ENCODE measurements around the gene AAMDC.

AAMDC gene

GRCh38 chr11:77793972-77794371 is 27.0 kb upstream of the AAMDC start:
- Histone ChIP-seq H3K4me1 (ENCODE audit: insufficient read depth, low read length) (peaks cover 3% of the 10 kb centered on the region; the same call in 1 of the 2 replicates), H3K4me3 (ENCODE audit: low read length) (no peak overlapping the region), H3K36me3 (ENCODE audit: insufficient read depth, low read depth, low read length) (peaks cover 24% of the 10 kb centered on the region; the same call in 1 of the 2 replicates), H3K27me3 (ENCODE audit: insufficient read depth, low read length) (no peaks in the 10 kb centered on the region), H3K27ac (ENCODE audit: low read length) (no peak overlapping the region), H3K9ac (ENCODE audit: low read depth, low read length) (no peak overlapping the region), H3K9me3 (ENCODE audit: insufficient read depth, low read depth, low read length) (peaks cover 21% of the 10 kb centered on the region)

GRCh38 chr11:77799338-77799737 is 21.6 kb upstream of the AAMDC start:
- Histone ChIP-seq H3K27ac (ENCODE audit: low read length) (no peak overlapping the region), H3K4me1 (ENCODE audit: insufficient read depth, low read length) (no peaks in the 10 kb centered on the region), H3K9ac (ENCODE audit: low read depth, low read length) (no peak overlapping the region), H3K36me3 (ENCODE audit: insufficient read depth, low read depth, low read length) (no peaks in the 10 kb centered on the region; the same call in 1 of the 2 replicates), H3K4me3 (ENCODE audit: low read length) (no peak overlapping the region), H3K27me3 (ENCODE audit: insufficient read depth, low read length) (no peaks in the 10 kb centered on the region), H3K9me3 (ENCODE audit: insufficient read depth, low read depth, low read length) (no peaks in the 10 kb centered on the region)

GRCh38 chr11:77800449-77800848 is 20.5 kb upstream of the AAMDC start:
- Histone ChIP-seq H3K27me3 (ENCODE audit: insufficient read depth, low read length) (no peaks in the 10 kb centered on the region), H3K9ac (ENCODE audit: low read depth, low read length) (no peak overlapping the region), H3K36me3 (ENCODE audit: insufficient read depth, low read depth, low read length) (no peaks in the 10 kb centered on the region; the same call in none of the 2 replicates), H3K9me3 (ENCODE audit: insufficient read depth, low read depth, low read length) (no peaks in the 10 kb centered on the region), H3K4me3 (ENCODE audit: low read length) (no peak overlapping the region), H3K4me1 (ENCODE audit: insufficient read depth, low read length) (no peaks in the 10 kb centered on the region), H3K27ac (ENCODE audit: low read length) (no peak overlapping the region)

DNA sequence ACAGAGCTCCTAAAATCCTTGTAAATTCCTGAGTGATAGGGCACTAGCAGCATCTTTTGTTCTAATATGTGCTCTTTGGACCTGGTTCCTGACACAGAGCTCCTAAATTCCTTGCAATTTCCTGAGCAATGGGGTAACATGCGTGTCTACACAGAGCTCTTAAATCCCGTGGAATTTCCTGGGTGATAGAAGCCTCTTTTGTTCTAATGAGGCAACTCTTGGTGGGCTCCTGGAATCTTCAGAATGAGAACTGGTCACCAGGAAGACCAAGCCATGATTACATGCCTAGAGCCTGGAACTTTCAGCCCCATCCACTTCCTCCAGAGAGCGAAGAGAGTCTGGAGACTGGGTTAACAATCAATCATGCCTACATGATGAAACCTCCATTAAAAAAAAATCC is 19.5 kb upstream of the AAMDC start:
- Histone ChIP-seq H3K4me3 (ENCODE audit: low read length) (no peak overlapping the region), H3K27ac (ENCODE audit: low read length) (no peak overlapping the region), H3K9ac (ENCODE audit: low read depth, low read length) (no peak overlapping the region), H3K36me3 (ENCODE audit: insufficient read depth, low read depth, low read length) (no peaks in the 10 kb centered on the region; the same call in none of the 2 replicates), H3K4me1 (ENCODE audit: insufficient read depth, low read length) (no peaks in the 10 kb centered on the region), H3K9me3 (ENCODE audit: insufficient read depth, low read depth, low read length) (no peaks in the 10 kb centered on the region), H3K27me3 (ENCODE audit: insufficient read depth, low read length) (no peaks in the 10 kb centered on the region)

DNA sequence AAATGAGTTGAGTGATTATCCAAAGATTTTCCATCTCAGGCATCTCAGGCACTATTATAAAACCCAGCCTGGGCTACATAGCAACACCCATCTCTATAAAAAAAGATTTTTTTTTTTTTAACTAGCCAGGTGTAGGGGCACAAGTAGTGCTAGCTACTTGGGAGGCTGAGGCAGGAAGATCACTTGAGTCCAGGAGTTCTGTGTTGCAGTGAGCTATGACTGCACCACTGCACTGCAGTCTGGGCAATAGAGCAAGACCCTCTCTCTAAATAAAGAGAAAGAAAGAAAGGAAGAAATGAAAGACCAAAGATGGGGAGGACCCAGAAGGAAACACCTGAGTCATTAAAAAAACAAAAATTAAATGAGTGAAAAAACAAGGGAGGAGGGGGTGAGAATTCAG is 14.5 kb upstream of the AAMDC start:
- Histone ChIP-seq H3K4me1 (ENCODE audit: insufficient read depth, low read length) (no peaks in the 10 kb centered on the region), H3K36me3 (ENCODE audit: insufficient read depth, low read depth, low read length) (peaks cover 11% of the 10 kb centered on the region), H3K9me3 (ENCODE audit: insufficient read depth, low read depth, low read length) (no peaks in the 10 kb centered on the region), H3K4me3 (ENCODE audit: low read length) (no peak overlapping the region), H3K27ac (ENCODE audit: low read length) (no peak overlapping the region), H3K27me3 (ENCODE audit: insufficient read depth, low read length) (no peaks in the 10 kb centered on the region), H3K9ac (ENCODE audit: low read depth, low read length) (no peak overlapping the region)

- Histone ChIP-seq H3K27me3 (ENCODE audit: insufficient read depth, low read length) (no peaks in the 10 kb centered on the region), H3K9me3 (ENCODE audit: insufficient read depth, low read depth, low read length) (no peaks in the 10 kb centered on the region), H3K36me3 (ENCODE audit: insufficient read depth, low read depth, low read length) (peaks cover 17% of the 10 kb centered on the region), H3K27ac (ENCODE audit: low read length) (no peak overlapping the region), H3K4me1 (ENCODE audit: insufficient read depth, low read length) (no peaks in the 10 kb centered on the region), H3K4me3 (ENCODE audit: low read length) (no peak overlapping the region), H3K9ac (ENCODE audit: low read depth, low read length) (no peak overlapping the region)
These were observed 14.0 kb upstream of the AAMDC start for GRCh38 chr11:77806993-77807392.

GRCh38 chr11:77813256-77813655 is 7.7 kb upstream of the AAMDC start:
- peaks cover 7% of the 10 kb centered on the region for H3K9me3 ChIP-seq (ENCODE audit: insufficient read depth, low read depth, low read length)
- no peak overlapping the region for H3K4me3 ChIP-seq (ENCODE audit: low read length)
- peaks cover 4% of the 10 kb centered on the region; the same call in 1 of the 2 replicates for H3K4me1 ChIP-seq (ENCODE audit: insufficient read depth, low read length)
- no peaks in the 10 kb centered on the region for H3K27me3 ChIP-seq (ENCODE audit: insufficient read depth, low read length)
- no peak overlapping the region for H3K9ac ChIP-seq (ENCODE audit: low read depth, low read length)
- peaks cover 27% of the 10 kb centered on the region for H3K36me3 ChIP-seq (ENCODE audit: insufficient read depth, low read depth, low read length)
- H3K27ac ChIP-seq (ENCODE audit: low read length) = no peak overlapping the region

GRCh38 chr11:77814848-77815247 is 6.1 kb upstream of the AAMDC start:
- H3K4me1 ChIP-seq (ENCODE audit: insufficient read depth, low read length) = peaks cover 4% of the 10 kb centered on the region; the same call in 1 of the 2 replicates
- peaks cover 27% of the 10 kb centered on the region for H3K36me3 ChIP-seq (ENCODE audit: insufficient read depth, low read depth, low read length)
- no peaks in the 10 kb centered on the region for H3K27me3 ChIP-seq (ENCODE audit: insufficient read depth, low read length)
- peaks cover 7% of the 10 kb centered on the region for H3K9me3 ChIP-seq (ENCODE audit: insufficient read depth, low read depth, low read length)
- H3K9ac ChIP-seq (ENCODE audit: low read depth, low read length) = no peak overlapping the region
- H3K4me3 ChIP-seq (ENCODE audit: low read length) = no peak overlapping the region
- H3K27ac ChIP-seq (ENCODE audit: low read length) = no peak overlapping the region

GRCh38 chr11:77815459-77815858 is 5.5 kb upstream of the AAMDC start:
- peaks cover 7% of the 10 kb centered on the region for H3K9me3 ChIP-seq (ENCODE audit: insufficient read depth, low read depth, low read length)

GRCh38 chr11:77819411-77819920 is 1.5 kb upstream of the AAMDC start:
- H3K27me3 ChIP-seq (ENCODE audit: insufficient read depth, low read length) = no peaks in the 10 kb centered on the region
- peak overlapping the region; percentile 78 for H3K27ac ChIP-seq (ENCODE audit: low read length)
- H3K9me3 ChIP-seq (ENCODE audit: insufficient read depth, low read depth, low read length) = peaks cover 7% of the 10 kb centered on the region
- H3K4me3 ChIP-seq (ENCODE audit: low read length) = peak overlapping the region; percentile 85
- no peaks in the 10 kb centered on the region for H3K36me3 ChIP-seq (ENCODE audit: insufficient read depth, low read depth, low read length)
- peaks cover 4% of the 10 kb centered on the region; the same call in 1 of the 2 replicates for H3K4me1 ChIP-seq (ENCODE audit: insufficient read depth, low read length)
- H3K9ac ChIP-seq (ENCODE audit: low read depth, low read length) = peak overlapping the region; percentile 92; the same call in 1 of the 2 replicates

More at GRCh38 chr11:77815459-77815858, 5.5 kb upstream of the AAMDC start:
- Histone ChIP-seq H3K36me3 (ENCODE audit: insufficient read depth, low read depth, low read length) (peaks cover 25% of the 10 kb centered on the region), H3K4me3 (ENCODE audit: low read length) (no peak overlapping the region), H3K27ac (ENCODE audit: low read length) (no peak overlapping the region), H3K9ac (ENCODE audit: low read depth, low read length) (no peak overlapping the region), H3K4me1 (ENCODE audit: insufficient read depth, low read length) (peaks cover 4% of the 10 kb centered on the region; the same call in 1 of the 2 replicates), H3K27me3 (ENCODE audit: insufficient read depth, low read length) (no peaks in the 10 kb centered on the region)

DNA sequence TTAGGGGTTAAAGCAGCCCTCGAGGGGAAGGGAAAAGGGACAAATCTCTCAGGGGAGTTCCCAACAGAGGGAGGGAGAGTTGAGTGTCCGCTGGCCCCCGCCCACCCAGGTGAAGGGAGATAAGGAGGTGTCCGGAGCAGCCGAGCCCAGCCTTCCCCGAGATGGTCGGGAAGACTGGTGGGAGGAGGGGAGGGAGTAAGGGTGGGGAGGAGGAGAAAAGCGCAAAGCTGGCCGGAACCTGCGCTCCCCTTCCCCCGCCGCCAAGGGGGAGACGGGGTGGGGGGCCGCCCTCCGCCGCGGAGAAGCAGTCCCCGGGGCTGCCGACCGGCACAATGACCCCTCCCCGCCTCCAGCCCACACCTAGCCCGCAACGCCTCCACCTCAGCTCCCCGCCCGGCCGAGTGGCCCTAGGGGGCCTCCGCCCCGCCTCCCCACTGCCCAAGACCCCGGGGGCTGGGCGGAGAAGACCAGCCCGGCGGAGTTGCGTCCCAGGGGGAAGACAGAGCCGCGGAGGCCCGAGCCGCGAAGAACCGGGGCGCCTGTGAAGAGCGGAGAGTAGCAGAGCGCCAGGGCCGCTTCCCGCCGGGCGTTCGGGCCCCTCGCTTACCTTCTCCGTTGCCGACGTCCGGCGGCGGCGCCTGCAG is 901 bp upstream of the AAMDC start:
- Histone ChIP-seq H3K4me3 (ENCODE audit: low read length) (peak overlapping the region; percentile 85), H3K4me1 (ENCODE audit: insufficient read depth, low read length) (peaks cover 4% of the 10 kb centered on the region; the same call in 1 of the 2 replicates), H3K27ac (ENCODE audit: low read length) (peak overlapping the region; percentile 78), H3K36me3 (ENCODE audit: insufficient read depth, low read depth, low read length) (no peaks in the 10 kb centered on the region), H3K9ac (ENCODE audit: low read depth, low read length) (peak overlapping the region; percentile 92), H3K9me3 (ENCODE audit: insufficient read depth, low read depth, low read length) (peaks cover 3% of the 10 kb centered on the region), H3K27me3 (ENCODE audit: insufficient read depth, low read length) (no peaks in the 10 kb centered on the region)

GRCh38 chr11:77821349-77821851 is 456 bp downstream of the AAMDC start:
- H3K27me3 ChIP-seq (ENCODE audit: insufficient read depth, low read length) = no peaks in the 10 kb centered on the region
- H3K4me3 ChIP-seq (ENCODE audit: low read length) = peak overlapping the region; percentile 85
- H3K9me3 ChIP-seq (ENCODE audit: insufficient read depth, low read depth, low read length) = no peaks in the 10 kb centered on the region
- no peaks in the 10 kb centered on the region for H3K36me3 ChIP-seq (ENCODE audit: insufficient read depth, low read depth, low read length)
- no peak overlapping the region for H3K27ac ChIP-seq (ENCODE audit: low read length)
- H3K4me1 ChIP-seq (ENCODE audit: insufficient read depth, low read length) = peaks cover 4% of the 10 kb centered on the region; the same call in 1 of the 2 replicates
- H3K9ac ChIP-seq (ENCODE audit: low read depth, low read length) = peak overlapping the region; percentile 79

Measured in iPS-20b (cell line).